ENCODE data around the gene ATG16L2.
A peak's percentile ranks its signal among the peaks of the same experiment; 100 is the strongest.

The ATG16L2 gene

GRCh38 chr11:72805216-72805615 lies 9.0 kb upstream of the ATG16L2 start:
- no peak for TF ChIP-seq GATA3 (IDR thresholded peaks at IDR 0.05; ENCODE audit: low read depth, low read length)
- TF ChIP-seq GATA2 (IDR thresholded peaks at IDR 0.05; ENCODE audit: low read depth, low read length), result no peak

GRCh38 chr11:72807021-72807693 lies 7.1 kb upstream of the ATG16L2 start:
- TF ChIP-seq GATA2 (IDR thresholded peaks at IDR 0.05; ENCODE audit: low read depth, low read length) (no peak), GATA3 (IDR thresholded peaks at IDR 0.05; ENCODE audit: low read depth, low read length) (no peak)

DNA sequence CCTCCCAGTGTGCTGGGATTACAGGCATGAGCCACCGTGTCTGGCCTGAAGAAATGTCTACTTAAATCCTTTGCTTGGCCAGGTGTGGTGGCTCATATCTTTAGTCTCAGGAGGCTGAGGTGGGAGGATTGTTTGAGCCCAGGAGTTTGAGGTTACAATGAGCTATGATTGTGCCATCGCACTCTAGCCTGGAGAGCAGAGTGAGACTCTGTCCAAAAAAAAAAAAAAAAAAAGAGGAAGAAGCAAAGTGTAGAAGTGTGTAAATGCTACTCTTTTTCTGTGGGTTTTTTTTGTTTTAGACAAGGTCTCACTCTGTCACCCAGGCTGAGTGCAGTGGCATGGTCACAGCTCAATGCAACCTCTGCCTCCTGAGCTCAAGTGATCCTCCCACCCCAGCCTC lies 6.4 kb upstream of the ATG16L2 start:
- TF ChIP-seq GATA3 (IDR thresholded peaks at IDR 0.05; ENCODE audit: low read depth, low read length) (no peak), GATA2 (IDR thresholded peaks at IDR 0.05; ENCODE audit: low read depth, low read length) (no peak)

- TF ChIP-seq GATA2 (IDR thresholded peaks at IDR 0.05; ENCODE audit: low read depth, low read length) (no peak), GATA3 (IDR thresholded peaks at IDR 0.05; ENCODE audit: low read depth, low read length) (no peak)
Measured at GRCh38 chr11:72808331-72808798, 5.8 kb upstream of the ATG16L2 start.

DNA sequence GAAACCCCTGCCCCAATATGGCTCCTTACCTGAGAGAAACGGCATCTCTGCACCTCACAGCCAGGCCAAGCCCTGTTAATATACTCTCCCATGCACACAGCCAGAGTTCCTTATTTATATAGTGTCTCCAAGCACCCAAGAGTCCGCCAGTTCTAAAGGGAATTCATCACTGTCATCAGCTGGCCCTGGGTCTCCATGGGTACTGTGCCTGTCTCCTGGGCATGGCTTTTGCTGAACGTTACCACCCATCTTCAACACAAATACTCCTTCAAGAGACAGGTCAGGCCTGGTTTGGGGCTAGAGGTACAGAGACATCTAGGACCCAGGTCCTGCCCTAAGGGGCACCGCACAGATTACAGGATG lies 1.6 kb upstream of the ATG16L2 start:
- no peak for TF ChIP-seq GATA3 (IDR thresholded peaks at IDR 0.05; ENCODE audit: low read depth, low read length)
- no peak for TF ChIP-seq GATA2 (IDR thresholded peaks at IDR 0.05; ENCODE audit: low read depth, low read length)

- TF ChIP-seq GATA3 (IDR thresholded peaks at IDR 0.05; ENCODE audit: low read depth, low read length), result no peak
- no peak for TF ChIP-seq GATA2 (IDR thresholded peaks at IDR 0.05; ENCODE audit: low read depth, low read length)
Measured at GRCh38 chr11:72812967-72813739, 1.1 kb upstream of the ATG16L2 start.

- TF ChIP-seq GATA3 (IDR thresholded peaks at IDR 0.05; ENCODE audit: low read depth, low read length) (no peak), GATA2 (IDR thresholded peaks at IDR 0.05; ENCODE audit: low read depth, low read length) (no peak)
Measured at GRCh38 chr11:72813740-72814285, 398 bp upstream of the ATG16L2 start.

DNA sequence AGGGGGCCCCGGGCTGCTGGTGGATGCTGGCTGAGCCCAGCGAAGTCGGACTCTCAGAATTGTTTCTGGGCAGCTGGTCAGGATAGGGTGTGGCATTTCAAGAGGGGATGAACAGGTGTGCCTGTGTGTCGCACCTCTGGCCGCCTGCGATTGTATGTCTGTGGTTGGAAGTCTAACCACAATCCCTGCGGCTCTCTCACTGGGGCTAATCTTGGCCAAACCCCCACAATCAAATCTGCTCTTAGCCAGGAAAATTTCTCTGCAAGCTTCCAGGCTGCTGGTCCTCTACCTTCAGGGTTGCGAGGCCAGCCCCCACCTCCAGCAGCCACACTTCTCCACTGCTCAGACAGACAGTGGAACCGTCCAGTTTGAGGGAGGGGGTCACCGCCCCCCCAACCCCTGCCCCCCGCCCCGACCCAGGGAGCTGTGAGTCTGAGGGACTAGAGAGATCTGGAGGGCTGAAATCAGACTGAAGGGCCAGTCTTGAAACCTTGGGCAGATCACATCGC lies 953 bp downstream of the ATG16L2 start:
- TF ChIP-seq GATA3 (IDR thresholded peaks at IDR 0.05; ENCODE audit: low read depth, low read length) (no peak), GATA2 (IDR thresholded peaks at IDR 0.05; ENCODE audit: low read depth, low read length) (no peak)

DNA sequence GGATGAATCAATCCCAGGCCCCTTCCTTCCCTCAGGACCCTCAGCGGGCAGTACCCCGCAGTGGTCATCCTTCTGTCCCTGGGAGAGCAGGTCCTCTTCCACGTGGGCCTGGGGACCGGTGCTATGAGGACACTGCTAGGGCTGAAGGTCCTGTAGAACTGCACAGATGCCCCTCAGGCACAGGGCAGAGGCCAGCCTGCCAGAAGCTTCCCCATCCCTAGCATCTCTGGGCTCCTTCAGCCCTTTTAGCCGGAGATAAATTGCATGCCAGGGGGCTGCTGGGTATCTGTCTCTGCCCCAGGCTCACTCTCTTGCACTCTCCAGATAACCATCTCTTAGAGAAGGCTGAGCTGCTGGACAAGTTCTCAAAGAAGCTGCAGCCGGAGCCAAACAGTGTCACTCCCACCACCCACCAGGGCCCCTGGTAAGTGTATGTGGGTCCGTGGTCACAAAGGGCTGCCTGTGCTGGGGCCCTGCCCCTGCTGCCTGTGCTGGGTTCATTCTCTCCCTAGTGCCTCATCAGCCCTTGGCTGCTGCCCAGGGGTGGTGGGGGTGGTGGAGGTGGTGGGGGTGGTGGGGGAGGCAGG lies 2.3 kb downstream of the ATG16L2 start:
- TF ChIP-seq GATA2 (IDR thresholded peaks at IDR 0.05; ENCODE audit: low read depth, low read length), result peak; percentile 66
- no peak for TF ChIP-seq GATA3 (IDR thresholded peaks at IDR 0.05; ENCODE audit: low read depth, low read length)

- TF ChIP-seq GATA2 (IDR thresholded peaks at IDR 0.05; ENCODE audit: low read depth, low read length), result no peak
- no peak for TF ChIP-seq GATA3 (IDR thresholded peaks at IDR 0.05; ENCODE audit: low read depth, low read length)
Measured at GRCh38 chr11:72817966-72818365, 3.8 kb downstream of the ATG16L2 start.

- TF ChIP-seq GATA3 (IDR thresholded peaks at IDR 0.05; ENCODE audit: low read depth, low read length) (no peak), GATA2 (IDR thresholded peaks at IDR 0.05; ENCODE audit: low read depth, low read length) (no peak)
Measured at GRCh38 chr11:72818971-72819370, 4.8 kb downstream of the ATG16L2 start.

DNA sequence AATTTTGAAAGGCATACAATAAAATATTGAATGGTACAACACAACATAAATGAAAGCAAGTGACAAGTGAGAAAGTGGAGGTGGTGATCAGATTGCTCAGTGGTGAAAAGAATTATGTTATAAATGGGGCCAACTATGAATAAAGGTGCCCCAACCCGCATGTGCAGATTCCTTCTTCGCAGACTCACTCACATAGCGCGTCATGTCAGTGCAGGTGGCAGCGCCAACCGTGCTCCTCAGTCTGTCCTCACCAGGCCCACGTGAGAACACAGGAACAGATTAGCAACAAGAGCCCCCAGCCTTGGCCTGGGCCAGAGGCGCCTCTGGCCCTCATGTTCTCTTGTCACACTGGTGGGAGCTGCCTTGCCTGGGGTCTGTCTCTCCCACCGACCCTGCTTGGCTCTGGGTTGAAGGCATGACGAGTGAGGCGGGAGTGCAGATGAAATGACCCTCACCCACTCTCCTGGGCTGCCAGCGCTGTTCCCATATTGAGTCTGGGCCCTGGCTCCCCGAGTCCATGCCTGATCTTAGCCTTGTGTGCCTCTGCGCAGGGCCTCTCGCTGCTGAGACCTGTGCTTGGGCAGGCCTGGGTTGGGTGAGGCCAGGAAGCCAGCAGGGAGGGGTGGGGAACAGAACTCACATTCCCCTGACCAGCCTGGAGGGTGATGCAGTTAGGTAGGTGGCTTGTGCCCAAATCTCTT lies 6.4 kb downstream of the ATG16L2 start:
- TF ChIP-seq GATA2 (IDR thresholded peaks at IDR 0.05; ENCODE audit: low read depth, low read length), result no peak
- TF ChIP-seq GATA3 (IDR thresholded peaks at IDR 0.05; ENCODE audit: low read depth, low read length), result no peak

- TF ChIP-seq GATA2 (IDR thresholded peaks at IDR 0.05; ENCODE audit: low read depth, low read length) (no peak), GATA3 (IDR thresholded peaks at IDR 0.05; ENCODE audit: low read depth, low read length) (no peak)
Measured at GRCh38 chr11:72821221-72821919, 7.2 kb downstream of the ATG16L2 start.

Data from SH-SY5Y (cell line).